ENCODE measurements around the gene HOXD13.

HOXD13 gene

DNA sequence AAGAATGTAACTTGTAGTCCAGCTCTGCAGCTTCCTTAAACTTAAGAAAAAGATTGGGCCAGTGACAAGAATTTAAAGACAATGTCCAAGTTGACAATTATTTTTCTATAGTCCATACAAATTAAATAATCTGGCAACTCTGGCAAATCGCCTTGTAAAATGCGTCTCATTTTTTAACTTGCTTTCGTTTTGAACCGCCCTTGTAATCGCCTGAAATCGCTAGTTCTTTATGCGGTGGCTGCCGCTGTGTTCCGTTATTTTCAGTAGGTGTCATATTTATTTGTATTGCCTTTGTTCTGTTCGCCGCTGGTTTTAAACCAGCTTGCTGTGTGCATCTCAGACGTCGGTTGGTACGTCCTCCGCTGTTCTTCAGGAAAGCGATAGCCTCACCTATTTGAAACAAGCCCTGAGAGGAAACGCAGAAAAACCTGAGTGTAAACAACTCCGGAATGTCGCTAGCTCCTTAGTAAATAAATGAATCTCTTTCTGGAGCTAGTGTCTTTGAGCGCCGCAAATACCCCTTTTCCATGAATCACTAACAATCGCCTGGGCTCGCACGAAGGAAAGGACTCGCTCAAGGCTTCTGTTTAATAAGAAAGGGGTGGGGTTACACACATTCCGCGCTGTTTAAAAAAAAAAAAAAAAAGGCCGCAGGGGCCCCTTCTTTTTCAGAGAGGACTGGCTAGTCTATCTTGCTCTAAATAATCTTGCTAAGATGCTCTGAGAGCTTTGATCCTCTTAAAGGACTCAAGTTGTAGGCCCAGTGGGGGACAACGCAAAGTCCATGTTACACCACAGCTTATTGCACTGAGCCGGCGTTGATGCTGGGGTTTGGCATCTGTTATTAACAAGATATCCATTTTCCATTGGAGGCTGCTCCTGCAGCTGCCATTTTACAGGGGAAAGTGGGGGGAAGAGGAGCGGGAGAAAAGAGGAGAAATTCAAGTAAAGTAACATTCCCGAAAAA lies 40.0 kb downstream of the HOXD13 start:
- DNase-seq (ENCODE audit: low spot score): no peak

DNA sequence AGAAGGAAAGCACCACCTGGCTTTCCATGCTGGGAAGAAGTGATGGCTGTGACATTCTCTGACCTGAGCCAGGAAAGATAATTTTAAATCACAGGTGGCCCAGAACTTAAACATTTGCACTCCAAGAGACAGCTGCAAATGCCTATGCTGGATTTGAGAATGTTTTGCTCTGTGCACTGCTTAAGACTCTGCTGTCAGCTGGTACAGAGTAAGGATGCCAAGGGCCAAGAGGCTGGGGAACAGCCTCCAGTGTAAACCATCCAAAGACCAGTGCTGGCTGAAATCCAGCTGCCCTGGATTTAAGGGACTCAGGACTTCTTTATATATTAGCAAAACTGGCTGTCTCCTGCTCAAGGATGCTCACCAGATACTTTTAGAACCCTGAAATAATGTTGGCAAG lies 40.9 kb downstream of the HOXD13 start:
- DNase-seq (ENCODE audit: low spot score): no peak

DNA sequence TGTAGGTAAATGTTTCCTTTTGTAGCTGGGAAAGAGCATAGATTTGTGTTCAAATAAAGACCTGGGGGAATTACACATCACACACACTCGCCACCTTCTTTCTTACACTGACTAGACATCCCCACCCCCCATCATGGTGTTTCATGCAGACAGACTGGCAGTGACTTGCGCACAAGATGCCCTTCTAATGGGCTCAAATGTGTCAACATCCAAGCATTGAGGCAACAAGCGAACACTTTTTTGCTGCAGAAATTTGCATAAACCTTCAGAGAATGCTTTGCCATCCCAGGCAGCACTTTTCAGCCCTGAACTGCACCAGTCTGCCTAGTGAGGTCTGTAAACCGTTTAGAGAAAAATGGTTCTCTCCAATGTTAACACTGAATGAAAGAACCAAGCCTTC lies 41.5 kb downstream of the HOXD13 start:
- no peak for DNase-seq (ENCODE audit: low spot score)

DNA sequence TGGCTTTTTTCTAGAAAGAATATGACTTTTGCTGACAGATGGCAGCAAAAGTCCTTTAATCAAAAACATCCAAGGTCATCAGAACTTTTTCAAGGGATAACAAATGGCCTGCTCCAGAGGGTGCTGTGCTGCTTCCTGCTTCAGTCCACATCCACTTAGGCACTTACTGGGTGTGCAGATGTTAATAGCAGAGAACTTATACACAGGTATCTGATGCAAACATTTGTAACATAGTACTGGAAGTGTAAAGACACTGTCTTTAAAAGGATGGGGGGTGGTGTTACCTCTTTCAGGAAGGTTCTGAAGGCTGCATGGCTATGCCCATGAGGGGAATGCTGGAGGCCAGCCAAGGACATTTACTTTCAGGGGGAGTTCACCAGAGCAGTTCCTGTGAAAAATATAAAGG lies 42.5 kb downstream of the HOXD13 start:
- no peak for DNase-seq (ENCODE audit: low spot score)

DNA sequence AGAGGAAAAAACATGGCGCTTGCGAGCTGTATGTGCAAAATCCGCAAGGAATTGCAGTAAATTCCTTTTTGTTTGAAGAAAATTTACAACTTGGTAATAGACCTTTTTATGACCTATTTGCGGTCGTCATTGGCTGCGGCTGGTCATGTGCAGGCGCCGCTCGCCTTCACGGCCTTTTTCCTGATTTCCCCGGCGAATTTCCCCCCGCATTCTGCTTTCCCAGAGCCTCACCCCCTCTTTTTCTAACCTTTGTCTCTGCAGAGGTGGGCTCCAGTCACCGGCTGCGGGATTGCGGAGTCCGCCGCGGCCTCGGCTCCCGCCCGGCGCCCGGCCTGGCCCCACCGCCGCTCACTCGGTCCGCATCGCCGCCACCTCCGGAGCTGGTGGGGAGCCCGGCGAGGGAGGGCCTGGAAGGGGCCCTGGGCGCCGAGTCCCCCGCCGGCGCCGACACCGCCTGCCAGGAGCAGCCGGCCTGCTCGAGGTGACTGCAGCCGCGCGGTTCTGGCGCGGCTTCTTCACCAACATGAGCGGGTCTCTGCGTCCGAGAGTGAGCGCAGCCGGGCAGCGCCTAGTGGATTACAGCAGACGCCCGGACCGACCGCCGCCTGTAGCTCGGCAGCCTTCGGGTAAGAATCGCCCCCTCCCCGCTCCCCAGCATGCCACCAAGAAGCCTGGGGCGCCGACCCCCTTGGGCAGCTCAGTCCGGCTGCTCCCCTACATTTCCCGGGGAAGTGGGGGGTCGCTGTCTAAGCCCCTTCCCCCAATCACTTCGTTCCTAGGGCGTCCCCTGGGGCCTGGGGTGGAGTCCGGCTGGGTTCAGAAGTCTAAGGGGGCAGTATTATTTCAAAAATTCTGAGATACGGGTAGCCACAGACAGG lies 44.1 kb downstream of the HOXD13 start:
- no peak for DNase-seq (ENCODE audit: low spot score)

DNA sequence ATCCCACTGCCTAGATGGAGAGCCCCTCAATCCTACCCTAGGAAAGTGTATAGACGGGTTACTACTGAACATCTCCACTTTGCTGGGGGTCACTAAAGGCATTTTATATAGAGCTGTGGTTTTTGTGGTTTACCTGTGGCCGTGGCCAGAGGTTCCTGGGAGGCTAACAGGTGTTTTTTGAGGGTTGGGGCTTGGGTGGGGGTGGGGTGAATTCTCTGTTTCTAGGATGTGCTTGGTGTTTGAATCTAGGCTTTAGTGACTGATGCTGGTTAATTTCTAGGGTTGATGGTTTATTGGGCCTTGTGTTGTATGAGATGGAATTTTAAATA lies 44.7 kb downstream of the HOXD13 start:
- DNase-seq (ENCODE audit: low spot score): no peak

DNA sequence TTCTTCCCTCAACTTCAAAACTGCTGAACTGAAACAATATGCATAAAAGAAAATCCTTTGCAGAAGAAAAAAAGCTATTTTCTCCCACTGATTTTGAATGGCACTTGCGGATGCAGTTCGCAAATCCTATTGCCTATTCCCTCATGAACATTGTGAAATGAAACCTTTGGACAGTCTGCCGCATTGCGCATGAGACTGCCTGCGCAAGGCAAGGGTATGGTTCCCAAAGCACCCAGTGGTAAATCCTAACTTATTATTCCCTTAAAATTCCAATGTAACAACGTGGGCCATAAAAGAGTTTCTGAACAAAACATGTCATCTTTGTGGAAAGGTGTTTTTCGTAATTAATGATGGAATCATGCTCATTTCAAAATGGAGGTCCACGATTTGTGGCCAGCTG lies 45.4 kb downstream of the HOXD13 start:
- no peak for DNase-seq (ENCODE audit: low spot score)

DNA sequence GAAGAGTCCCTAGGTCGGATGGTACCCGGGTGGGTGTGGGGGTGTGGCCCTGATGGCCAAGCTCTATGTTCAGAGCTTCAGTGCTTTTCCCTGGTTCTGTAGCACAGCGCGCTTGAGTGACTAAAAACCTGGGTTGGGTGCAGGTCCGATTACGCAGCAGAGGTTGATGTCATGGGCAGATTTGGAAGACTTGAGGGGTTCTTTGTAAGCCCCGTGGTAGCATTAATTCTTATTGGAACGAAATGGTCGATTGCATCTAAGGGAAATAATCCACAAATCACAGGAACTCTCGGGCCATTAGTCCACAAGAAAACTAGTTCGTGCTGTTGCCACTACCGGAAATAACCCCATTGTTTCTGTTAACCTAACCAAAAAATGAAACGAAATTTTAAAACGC lies 46.0 kb downstream of the HOXD13 start:
- no peak for DNase-seq (ENCODE audit: low spot score)

DNA sequence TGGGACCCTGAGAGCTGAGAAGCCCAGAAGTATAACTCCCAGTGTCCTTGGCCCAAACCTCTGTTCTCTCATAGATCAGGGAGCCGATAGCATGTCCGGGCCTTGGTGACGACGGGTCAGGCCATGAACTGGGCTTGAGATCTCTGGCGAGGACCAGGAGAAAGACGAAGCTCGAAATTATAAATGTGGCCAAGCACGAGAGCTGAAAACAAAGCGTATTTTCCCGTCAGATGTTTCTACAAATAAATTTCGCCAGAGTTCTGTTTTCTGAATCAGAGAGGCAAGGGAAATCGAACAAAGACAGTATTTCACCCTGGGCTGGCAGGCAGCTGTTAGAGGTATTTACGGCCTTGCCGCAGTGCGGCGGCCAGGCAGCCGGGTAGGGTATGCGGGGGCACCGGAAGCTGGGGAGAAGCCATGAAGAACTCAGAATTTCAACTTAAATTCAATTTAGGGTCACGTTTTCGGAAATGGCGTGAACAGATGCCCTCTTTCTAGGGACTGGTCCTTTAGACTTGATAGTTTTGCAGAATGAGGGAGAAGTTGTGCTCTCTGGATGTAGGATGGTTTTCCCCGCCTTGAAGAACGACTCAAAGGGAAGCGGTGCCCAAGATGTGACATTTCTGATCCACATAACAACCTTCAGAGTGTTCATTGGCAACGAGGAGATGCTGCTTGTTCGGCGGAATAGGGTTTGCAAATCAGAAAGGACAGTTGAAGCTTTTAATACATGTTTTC lies 46.6 kb downstream of the HOXD13 start:
- no peak for DNase-seq (ENCODE audit: low spot score)

DNA sequence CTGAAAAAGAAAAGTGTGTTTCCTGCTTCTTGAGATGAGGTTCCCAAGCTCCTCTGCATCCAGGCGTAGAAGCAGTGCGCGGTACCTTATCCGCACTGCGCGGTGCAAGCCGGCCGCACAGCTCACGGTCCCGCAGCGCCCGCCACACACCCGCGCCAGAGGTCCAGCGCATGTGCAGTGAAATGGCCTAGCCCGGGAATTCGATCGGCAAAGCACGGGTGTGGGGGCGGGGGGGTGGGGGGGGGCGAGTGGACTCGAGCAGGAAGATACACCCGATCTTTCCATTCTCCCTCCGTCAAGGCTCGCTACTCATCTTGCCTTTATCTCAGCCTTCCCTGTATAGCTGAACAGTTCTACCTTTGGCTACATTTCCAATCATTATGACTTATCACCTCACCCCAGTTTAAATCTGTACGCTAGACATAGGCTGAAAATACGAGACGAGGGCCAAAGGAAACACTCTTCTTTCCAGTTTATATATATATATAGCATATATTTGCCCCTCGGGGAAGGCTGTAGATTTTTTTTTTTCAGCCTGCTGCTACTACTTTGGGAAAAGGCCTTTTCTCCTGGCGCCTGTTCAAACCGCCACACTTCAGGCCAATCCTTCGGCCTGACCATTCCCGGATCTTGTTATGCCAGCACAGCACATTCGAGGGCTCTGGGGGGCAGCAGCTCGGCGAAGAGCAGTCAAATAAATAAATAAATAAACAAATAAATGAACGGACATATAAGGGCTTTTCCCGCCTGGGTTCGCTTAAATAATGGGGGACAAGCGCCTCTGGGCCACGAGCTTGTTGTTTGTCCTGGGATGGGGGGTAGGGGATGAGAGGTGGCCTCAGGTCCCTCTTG lies 47.4 kb downstream of the HOXD13 start:
- DNase-seq (ENCODE audit: low spot score): no peak

DNA sequence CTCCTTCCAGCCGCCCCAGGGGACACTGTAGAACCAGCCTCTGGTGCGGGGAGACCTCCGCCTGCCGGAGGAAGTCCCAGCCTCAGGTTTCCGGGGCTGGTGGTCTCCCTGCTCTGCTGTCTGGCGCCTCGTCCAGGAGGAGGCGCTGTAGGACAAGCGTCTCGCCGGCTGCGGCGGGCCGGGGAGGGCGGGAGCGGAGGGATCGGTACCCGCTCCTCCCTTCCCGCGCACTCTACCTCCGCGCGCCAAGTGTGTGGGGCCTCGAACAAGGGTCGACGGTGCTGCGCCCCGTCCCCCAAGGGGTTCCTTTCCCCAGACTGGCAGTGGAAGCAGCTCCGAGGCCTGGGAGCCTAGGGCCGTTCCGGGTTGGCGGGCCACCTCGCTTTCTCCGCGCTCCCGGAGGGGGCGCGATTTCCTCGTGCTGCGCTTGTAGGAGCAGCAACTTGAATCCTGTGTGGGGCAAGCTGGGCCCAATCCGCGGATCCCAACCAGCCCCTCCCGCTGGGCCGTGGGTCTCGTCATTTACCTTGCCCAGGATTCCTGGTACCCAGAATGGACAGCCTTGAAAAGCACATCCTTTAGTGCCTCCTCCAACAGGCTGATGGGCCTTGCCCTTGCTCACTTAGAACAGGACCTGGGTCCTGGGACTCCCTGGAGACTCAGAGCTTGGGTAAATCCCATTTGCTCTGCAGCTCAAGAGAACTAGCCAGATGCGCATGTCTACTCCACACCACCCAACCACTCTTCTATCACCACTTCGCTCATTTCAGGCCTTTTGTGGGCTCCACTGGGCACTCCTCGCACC lies 48.2 kb downstream of the HOXD13 start:
- DNase-seq (ENCODE audit: low spot score): peak; percentile 89

DNA sequence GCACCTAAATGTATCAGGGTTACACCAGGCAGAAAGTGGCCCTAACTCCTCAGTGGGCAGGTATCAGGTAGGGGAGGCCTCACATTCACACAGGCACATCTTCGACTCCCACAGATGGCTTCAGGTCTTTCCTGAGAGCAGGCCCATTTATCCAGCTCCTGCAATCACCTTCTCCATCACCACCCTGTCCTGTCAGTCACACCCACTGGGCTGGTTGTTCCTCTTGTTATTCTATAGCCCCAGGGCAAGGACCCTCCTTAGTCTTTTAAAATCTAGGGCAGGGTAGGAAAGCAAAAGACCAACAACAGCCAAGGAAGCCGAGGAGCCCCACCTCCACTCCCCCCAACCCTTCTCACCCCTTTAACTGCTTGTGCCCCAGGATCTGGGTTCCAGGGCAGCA lies 49.8 kb downstream of the HOXD13 start:
- no peak for DNase-seq (ENCODE audit: low spot score)

Measured in hepatic stellate cell (primary cell).